HG02798 (cell line): ENCODE data around the gene KCNJ12.
"Not testable (repeated sequence)": the region's sequence is repeated elsewhere in the genome, so short reads cannot be mapped to it uniquely, and the experiment has no call there.

Experiments used
- ATAC-seq: cut with Tn5 transposase; IDR thresholded peaks from one replicate; pipeline ENCODE4 v1.9.1; 2021; ENCODE audit warnings: mild to moderate bottlenecking; ENCODE audit not compliant: unreplicated experiment, poor library complexity

Gene KCNJ12

DNA sequence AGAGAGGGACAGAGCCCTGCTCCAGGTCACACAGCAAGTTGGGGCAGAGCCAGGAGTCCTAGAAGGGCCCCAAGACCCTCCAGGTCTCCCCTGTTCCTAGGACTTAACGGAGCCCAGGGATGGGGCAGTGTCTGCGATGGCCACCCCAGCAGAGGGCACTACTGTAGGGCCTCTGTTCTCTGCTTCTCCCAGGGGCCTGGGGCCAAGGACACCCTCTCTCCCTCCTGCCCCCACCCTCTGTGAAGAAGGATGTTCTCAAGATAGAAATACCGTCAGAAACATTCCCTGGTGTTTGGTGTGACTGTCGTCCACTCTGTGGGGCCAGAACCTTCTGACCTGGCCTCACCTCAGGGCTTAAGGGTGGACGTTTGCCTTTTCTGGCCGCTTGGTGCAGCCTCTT, 28.4 kb downstream of the KCNJ12 start:
- ATAC-seq, result not testable (repeated sequence)

DNA sequence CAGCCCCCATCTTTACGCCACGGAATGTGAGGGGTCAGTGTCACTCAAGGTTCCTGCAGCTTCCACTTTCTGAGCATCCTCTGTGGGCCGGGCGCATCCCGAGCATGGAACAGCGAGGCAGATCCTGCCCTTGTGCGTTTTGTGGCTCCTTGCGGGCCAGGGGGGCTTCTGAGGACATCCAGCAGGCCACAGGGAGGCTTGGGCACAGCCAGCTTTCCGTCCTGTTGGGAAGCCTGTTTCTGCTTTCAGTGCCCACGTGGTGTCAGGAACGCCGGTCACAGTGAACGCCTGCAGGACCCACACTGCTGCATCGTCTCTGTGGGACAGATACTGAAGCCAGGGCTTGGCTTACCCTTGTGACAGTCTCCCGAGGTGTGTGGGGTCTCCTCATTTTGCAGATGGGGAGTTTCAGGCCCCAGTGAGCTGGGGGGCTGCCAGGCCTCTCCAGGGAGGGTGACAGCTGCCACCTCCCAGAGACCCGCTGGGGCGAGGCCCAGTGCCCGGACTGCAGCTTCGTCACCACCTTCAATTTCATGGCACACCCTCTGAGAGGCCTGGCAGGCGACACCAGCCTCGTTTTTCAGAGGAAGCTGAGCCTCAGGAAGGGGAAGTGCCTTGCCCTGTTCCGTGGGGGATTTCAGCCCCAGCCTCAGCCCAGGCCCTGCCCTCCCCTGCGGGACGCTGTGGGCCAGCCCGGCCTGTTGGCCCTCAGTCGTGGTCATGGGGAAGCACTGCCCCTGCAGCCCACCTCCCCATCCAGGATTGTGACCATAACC, 29.0 kb downstream of the KCNJ12 start:
- ATAC-seq, result not testable (repeated sequence)

DNA sequence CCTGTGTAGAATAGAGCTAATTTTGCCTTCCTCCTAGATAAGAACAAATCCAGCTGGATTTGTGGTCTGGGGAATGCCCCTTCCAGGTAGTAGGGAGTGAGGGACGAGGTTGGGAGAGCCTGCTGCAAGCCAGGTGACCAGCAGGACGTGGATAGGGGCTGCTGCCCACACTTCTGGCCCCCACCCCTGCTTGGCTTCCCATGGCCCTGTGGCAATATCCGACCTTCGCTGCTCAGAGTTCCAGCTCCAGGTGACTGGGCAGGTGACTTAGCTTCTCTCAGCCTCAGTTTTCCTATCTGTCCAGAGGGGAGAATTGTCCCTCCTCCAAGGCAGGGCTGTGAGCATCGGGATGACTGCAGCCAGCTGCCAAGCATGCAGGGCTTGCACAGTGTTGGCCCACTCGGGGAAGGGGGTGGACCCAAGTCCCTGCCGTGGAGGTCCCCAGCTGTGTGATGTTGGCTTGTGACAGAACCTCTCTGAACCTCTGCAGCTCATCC, 29.8 kb downstream of the KCNJ12 start:
- not testable (repeated sequence) for ATAC-seq

DNA sequence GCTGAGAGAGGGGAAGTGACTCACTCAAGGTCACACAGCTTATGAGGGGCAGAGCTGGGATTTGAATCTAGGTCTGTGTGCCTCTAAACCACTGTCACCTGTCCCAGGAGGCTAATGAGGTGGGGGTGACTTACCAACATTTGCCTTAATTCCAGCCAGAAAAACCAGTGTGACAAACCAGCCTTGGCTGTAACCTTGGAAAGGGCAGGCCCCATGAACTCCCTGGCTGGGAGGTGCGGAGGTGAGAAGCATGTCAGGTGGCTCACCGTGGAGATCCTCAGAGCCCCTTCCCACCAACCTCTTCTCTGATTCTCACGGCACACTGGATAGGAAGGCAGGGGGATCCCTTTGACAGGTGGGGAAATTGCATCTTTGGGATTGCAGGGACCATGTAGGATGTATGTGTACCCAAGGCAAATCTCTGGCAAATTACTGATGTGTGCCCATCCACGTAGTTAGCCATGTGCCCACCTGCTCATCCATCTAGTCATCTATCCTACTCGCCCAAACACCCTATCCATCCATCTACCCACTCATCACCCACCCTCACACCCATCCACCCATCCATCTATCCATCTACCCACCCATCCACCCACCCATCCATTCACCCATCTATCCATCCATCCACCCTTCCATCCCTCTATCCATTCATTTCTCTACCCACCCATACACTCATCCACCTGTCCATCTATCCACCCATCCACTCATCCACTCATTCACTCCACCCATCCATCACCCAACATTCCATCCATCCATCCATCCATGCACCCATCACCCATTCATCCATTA, 30.7 kb downstream of the KCNJ12 start:
- not testable (repeated sequence) for ATAC-seq

DNA sequence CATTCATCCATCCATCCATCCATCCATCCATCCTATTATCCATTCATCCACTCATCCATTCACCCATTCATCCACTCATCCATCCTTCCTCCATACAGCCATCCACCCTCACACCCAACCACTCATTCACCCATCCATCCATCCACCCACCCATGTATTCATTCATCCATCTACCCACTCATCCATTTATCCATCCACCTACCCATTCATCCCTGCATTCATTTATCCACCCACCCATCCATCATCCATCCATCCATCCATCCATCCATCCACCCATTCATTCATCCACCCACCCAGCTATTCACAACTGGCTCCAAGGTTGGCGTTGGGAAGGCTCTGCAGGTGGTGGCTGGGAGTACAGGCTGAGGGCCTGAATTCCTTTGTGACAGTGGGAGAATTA, 31.6 kb downstream of the KCNJ12 start:
- ATAC-seq, result not testable (repeated sequence)

DNA sequence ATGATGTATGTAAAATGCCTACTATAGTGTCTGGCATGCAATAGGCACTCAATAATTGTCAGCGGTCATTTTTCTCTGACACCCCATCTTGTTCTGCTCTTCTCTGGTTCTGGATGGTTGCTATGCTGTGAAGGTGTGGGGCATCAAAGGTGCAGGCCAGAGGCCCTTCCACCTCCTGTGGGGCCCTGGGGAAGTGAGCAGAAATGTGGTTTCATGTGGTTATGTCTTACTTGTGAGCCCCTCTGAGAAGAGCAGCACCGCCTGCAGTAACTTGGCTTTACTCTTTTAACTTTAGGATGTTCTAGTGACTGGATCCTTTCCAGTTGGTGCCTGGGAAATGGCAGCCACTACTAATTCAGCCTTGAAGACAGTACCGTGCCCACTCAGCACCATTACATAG, 32.1 kb downstream of the KCNJ12 start:
- not testable (repeated sequence) for ATAC-seq

DNA sequence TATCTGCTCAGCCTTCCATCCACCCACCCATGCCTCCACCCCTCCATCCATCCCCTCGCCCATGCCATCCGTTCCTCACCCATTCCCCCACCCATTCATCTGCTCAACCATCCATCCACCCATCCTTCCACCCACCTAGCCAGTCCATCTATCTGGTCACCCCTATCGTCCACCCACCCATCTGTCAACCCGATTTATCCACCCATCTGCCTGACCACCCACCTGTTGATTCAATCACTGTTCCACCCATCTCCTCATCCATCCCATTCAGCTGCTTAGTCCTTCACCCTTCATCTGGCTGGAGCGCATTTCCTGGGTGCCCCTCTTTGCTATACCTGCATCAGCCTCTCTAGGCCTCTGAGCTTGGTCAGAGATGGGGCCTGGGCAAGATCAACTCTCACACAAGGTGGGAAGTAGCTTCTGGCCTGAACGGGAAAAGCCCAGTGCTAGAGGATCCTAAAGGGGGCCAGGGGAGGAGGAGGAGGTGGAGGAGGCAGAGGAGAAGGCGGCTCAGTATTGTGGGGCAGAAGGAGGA, 32.7 kb downstream of the KCNJ12 start:
- not testable (repeated sequence) for ATAC-seq

DNA sequence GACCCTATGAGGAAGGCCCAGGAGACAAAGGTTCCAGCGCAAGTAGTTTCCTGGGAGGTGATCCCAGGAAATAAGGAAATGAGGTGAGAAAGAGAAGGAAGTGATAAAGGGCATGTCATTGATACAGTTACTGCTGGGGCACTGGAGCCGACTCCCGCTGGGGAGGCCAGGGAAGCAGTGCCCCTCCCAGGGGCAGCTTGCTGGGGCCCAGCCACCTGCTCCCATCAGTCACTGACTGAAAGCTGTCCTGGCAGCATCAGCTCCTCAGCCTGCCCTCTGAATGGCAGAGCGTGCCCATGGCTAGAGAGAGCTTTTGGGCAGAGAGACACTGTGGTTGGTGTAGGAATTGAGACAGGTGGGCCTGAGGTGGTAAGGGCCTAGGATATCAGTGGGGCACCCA, 33.2 kb downstream of the KCNJ12 start:
- ATAC-seq, result not testable (repeated sequence)

DNA sequence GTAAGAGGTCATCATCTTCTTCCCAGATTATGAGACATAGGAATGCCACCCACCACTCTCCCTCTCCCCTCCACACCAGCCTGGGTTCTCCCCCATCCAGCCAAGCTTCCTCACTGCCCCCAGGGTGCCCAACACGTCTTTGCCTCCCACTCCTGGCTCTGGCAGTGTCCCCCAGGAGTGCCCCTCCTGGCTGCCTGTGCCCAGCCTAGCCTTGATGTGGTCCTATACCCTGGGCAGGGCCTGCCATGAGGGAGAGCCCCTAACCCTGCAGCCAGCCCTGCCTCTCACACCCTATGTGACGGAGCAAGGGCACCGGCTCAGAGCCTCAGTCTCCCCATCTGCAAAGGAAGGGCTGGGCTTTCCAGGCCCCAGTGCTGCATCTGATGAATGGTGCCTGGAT, 33.8 kb downstream of the KCNJ12 start:
- ATAC-seq, result not testable (repeated sequence)

DNA sequence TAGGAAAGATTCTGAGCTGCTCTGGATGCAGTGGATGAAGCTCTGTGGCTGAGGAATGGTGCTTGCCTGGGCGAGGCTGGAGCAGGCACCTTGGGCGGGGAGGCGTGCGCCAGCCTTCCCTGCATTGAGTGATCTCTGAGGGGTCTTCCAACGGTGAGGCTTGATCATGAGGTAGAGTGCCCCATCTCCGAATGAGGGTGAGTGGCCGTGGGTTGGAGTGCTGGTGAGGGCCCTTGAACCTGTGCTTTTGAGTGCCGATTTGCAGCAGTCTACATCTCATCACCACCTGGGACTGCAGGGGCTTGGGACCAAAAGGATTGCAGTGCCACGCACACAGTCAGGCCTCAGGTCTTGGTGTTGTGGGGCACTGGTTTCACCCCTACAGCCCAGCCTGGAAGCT, 34.2 kb downstream of the KCNJ12 start:
- ATAC-seq, result not testable (repeated sequence)

DNA sequence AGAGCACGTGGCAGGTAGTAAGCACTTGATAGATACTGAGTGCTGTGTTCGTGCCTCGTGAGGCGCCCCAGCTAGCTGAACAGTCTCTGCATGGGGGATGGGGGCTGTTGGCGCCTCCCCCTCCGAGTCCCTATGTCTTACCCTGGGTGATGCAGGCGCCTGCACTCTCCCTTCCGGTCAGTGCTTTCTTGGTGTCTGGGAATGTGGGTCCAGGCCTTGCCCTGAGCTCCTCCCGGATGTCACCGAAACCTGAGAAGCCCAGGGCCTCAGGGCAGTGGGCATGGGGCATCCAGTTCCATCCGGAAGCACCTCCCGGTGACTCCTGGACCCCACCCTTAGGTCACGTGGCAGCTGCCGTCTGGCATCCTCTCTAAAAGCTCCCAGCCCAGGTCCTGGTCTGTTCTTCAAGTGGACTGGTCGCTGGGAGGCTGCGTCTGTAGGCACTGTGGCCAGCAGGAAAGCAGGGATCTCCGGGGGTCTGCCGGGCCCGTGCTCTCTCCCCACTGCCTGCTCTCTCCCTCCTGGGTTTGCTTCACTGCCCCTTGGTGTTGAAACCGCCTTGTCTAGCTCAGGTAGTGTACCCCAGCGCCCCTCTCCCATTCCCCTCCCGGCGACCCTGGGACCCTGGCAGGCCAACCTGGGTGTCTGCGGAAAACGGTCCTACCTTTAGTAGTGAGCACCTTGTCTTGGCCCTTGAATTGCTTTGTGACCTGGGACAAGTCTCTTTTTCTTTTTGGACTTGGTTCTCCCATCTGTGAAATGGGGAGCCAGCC, 34.9 kb downstream of the KCNJ12 start:
- ATAC-seq, result not testable (repeated sequence)

DNA sequence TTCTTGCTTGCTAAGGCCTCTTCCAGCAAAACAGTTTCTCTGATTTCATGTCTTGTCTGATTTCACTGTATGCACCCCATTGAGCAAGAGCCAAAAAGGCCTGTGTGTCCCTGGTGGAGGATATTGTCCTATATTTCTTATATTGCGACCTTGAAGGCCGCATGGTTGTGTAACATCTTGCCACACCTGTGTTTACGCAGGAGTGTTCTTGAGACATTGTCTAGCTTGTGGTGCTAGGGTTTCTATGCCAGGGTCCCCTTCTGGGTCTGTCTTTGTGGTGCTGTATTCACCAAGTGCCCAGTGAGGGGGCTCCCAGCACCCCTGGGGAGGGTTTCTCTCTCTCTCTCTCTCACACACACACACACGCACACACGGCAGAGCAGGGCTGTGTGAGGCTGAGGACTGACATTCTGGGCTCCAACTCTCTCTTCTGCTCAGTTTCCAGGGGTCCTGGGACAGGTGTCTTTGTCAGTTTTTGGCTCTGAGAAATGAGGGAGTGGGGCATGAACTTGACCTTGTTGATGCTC, 35.6 kb downstream of the KCNJ12 start:
- ATAC-seq, result not testable (repeated sequence)

DNA sequence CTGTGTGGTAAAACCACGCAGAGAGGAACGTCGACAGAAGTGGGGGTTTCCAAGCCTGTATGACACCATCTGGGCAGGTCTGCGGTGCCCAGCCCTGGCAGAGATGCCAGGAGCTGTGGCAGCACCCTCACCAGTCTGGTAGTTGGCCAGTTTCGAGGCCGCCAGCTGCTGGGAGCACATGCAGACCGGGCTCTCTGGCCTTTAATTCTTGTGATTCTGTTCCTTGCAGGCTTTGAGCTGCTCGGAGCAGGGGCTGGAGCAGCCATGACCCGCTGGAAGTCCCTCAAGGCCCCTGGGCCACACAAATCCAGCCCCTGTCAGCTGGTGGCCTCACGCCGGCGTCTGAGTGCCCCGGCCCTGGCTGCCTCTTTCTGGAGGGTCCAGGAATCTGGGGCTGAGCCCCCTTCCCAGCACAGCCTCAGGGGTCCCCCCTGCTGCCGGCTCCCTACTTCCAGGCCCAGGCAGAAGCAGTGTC, 36.1 kb downstream of the KCNJ12 start:
- ATAC-seq, result not testable (repeated sequence)

DNA sequence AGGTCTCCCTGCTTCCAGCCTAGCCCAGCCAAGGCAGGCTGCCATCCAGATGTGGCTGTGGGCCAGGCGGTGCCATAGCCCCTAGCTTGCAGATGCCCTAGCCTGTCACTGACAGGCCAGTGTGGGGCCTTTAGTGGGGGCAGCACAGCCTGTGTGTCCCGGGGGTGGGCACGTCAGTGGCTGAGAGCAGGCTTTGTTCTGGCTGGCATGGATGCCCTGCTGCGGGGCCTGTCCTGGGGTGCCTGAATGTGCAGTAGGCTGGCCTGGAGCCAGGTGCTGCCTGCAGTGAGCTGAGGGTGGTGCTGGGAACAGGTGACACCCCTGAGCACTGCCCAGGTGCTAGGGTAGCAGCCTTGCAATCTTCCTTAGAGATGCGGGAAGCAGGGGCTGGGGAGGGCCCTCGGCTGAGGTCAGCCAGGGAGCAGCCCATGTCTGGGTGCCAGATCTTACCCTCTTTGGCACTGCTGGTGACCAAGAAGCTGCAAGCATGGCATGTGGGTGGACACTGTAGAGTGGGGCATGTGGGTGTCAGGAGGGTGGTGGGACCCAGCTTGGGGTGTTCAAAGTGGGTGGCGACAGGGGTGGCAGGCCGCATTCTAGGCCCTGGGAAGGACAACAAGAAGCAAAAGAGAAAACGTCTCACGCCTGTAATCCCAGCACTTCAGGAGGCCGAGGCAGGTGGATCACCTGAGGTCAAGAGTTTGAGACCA, 37.6 kb downstream of the KCNJ12 start:
- not testable (repeated sequence) for ATAC-seq

DNA sequence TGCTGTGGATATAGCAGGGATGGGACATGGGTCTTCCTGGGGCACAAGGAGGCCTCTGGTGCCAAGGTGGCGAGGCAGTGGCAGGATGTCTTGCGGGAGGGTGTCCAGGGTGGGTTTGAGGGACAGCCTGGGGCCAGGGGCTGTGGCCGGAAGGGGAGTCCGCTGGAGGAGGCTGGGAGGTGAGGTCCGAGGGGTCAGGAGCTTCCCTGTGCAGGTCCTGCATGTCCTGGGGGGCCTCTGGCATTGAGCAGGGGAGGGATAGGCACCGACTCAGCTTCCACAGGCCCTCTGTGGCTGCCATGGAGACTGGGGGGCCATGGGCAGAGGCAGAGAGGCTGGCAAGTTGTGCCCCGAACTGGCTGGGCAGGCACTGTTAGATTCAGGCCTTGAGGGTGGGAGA, 38.5 kb downstream of the KCNJ12 start:
- ATAC-seq, result not testable (repeated sequence)

DNA sequence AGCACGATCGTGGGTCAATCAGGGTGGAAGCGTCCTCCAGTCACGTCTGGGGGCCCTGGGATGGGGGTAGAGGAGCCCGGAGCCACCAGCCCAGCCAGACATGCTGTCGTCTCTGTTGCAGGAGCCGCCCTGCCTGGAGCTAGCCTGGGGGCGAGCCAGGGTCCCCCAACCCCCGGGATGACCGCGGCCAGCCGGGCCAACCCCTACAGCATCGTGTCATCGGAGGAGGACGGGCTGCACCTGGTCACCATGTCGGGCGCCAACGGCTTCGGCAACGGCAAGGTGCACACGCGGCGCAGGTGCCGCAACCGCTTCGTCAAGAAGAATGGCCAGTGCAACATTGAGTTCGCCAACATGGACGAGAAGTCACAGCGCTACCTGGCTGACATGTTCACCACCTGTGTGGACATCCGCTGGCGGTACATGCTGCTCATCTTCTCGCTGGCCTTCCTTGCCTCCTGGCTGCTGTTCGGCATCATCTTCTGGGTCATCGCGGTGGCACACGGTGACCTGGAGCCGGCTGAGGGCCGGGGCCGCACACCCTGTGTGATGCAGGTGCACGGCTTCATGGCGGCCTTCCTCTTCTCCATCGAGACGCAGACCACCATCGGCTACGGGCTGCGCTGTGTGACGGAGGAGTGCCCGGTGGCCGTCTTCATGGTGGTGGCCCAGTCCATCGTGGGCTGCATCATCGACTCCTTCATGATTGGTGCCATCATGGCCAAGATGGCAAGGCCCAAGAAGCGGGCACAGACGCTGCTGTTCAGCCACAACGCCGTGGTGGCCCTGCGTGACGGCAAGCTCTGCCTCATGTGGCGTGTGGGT, 39.2 kb downstream of the KCNJ12 start:
- ATAC-seq, result not testable (repeated sequence)

DNA sequence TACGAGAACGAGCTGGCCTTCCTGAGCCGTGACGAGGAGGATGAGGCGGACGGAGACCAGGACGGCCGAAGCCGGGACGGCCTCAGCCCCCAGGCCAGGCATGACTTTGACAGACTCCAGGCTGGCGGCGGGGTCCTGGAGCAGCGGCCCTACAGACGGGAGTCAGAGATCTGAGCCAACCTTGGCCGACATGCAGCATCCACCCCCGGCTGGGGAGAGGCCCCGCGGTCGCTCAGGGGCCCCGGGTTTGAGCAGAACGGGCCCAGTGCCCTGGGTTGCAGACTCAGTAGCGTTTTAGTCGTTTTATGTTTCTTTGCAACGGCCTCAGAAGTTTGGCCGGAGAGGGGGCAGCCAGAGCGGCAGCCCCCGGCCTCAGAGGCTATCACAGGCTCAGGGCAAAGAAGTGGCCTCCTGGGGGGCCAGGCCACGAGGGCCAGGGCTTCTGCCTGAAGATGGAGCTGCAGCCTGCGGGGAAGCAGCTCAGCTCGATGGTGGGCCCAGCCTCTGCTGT, 40.4 kb downstream of the KCNJ12 start:
- ATAC-seq, result not testable (repeated sequence)

DNA sequence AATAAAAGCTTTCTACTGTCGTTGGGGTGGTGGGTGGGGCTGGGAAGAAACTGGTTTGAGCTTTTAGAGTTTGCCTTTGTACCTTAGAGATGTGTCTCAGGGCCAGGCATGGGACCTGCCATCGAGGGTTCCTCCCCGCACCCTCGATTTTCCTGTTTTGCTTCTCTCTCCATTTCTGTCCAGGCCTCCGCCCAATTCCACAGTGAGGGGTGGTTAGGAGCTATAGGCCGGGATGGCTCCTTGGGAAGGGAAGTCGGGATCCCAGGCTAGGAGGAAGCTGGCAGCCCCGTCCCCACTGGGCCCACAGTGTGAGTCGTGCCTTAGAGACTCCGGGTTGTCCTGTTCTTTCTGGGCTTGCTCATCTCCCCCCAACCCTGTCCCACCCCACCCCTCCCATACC, 41.2 kb downstream of the KCNJ12 start:
- not testable (repeated sequence) for ATAC-seq
